Heart left ventricle (tissue), 16 donors: ENCODE measurements around the gene KRT86. TPM values are rescaled to one million over a fixed set of nuclear protein-coding genes. Genes with fewer than 3 reads are reported as not detected.

ENCODE experiments used
- ATAC-seq, 4 donors: fragments of 200-7000 bp; cut with Tn5 transposase; one replicate each; pipeline ENCODE4 v1.9.1; 2020 to 2022; ENCODE audit warnings: moderate library complexity in 4 of 4, mild to moderate bottlenecking in 3 of 4, moderate number of reproducible peaks in 1 of 4
- DNase-seq, 5 donors: peaks; one replicate each; pipeline ENCODE4 v3.0.0-alpha.2; 2020
- H3K27ac ChIP-seq, 12 donors: fragments of 200-600 bp; sonication (generic) in 4 of 12; one replicate each; pipeline versions ENCODE4 v1.5.0 to v1.8.0; 2016 to 2022; ENCODE audit warnings: mild to moderate bottlenecking in 2 of 12
- H3K27me3 ChIP-seq, 9 donors: fragments of 200-600 bp; sonication (generic) in 2 of 9; one replicate each; pipeline versions ENCODE4 v1.5.1 to v1.8.0; 2016 to 2022; ENCODE audit warnings: mild to moderate bottlenecking in 3 of 9
- H3K36me3 ChIP-seq, 9 donors: fragments of 200-600 bp; sonication (generic) in 2 of 9; one replicate each; pipeline versions ENCODE4 v1.5.0 to v1.8.0; 2018 to 2022; ENCODE audit warnings: mild to moderate bottlenecking in 2 of 9
- H3K4me1 ChIP-seq, 12 donors: fragments of 200-600 bp; sonication (generic) in 4 of 12; one replicate each; pipeline versions ENCODE4 v1.5.0 to v1.8.0; 2016 to 2022; ENCODE audit warnings: mild to moderate bottlenecking in 3 of 12
- H3K4me3 ChIP-seq, 12 donors: fragments of 200-600 bp; sonication (generic) in 4 of 12; one replicate each; pipeline versions ENCODE4 v1.5.0 to v1.8.0; 2017 to 2022; ENCODE audit warnings: mild to moderate bottlenecking in 9 of 12, moderate library complexity in 4 of 12
- H3K9me3 ChIP-seq, 12 donors: fragments of 200-600 bp; sonication (generic) in 4 of 12; one replicate each; pipeline versions ENCODE4 v1.5.0 to v1.8.0; 2016 to 2022; ENCODE audit warnings: mild to moderate bottlenecking in 1 of 12
- CTCF ChIP-seq, 12 donors: fragments of 200-600 bp; sonication (generic) in 4 of 12; IDR thresholded peaks; one replicate each; pipeline versions ENCODE4 v1.5.0 to v1.8.0; 2018 to 2022; ENCODE audit warnings: antibody characterized with exemption in 12 of 12, mild to moderate bottlenecking in 5 of 12
- POLR2A ChIP-seq, 2 donors: fragments of 450-650 bp; IDR thresholded peaks; one replicate each; pipeline ENCODE4 v1.6.1; 2017; ENCODE audit warnings: antibody characterized with exemption in 2 of 2, mild to moderate bottlenecking in 2 of 2, moderate library complexity in 2 of 2
- WGBS, 4 donors: extraction: QIAGEN DNeasy Blood & Tissue Kit in 2 of 4; methylation state at CpG; one replicate each; pipeline versions ENCODE4 v1.1.5 to v1.1.7; 2013 to 2018; 5-methylcytosine and 5-hydroxymethylcytosine counted together
- intact Hi-C, 10 donors: fragments of 100-400 bp; cut with DNase I; formaldehyde crosslinking; loops; one replicate each; pipeline versions ENCODE4 v1.11.1 to v1.14.2; 2022
- polyA plus RNA-seq, 2 donors: library from polyadenylated mRNA; stranded (reverse); fragments of 200-250 nt; gene quantifications; one replicate each; pipeline ENCODE4 v1.2.3, GENCODE V29; 2013
- total RNA-seq, 9 donors: library from RNA; depleted of rRNA in 2 of 9; stranded (reverse); fragments of >200 nt in 2 of 9; fragmentation: NEBNext Ultra II Directional in 3 of 9; extraction: Animal tissue kit (Norgen Biotek cat#: 25700) in 3 of 9; gene quantifications; one replicate each; pipeline versions ENCODE4 v1.1.0 to v1.2.4, GENCODE V29; 2016 to 2023
- donor health status: ischemic (EF 13 %, LVEDD 7.1; RV severe dilation, severe dysfunction).
- donor health status: healthy with polysubstance abuse.
- donor health status: DM: no; HTN: yes; CAD: no.
- donor health status: DM: no; HTN: no; CAD: no.
- donor health status: ischemic (EF 25% LVEDD 6.9; RV normal size, moderate dysfunction).
- donor health status: ischemic (EF 25% LVEDD 5.7; RV mildly dilated, moderate dysfunction).
- donor health status: healthy.
- donor health status: DM: yes; HTN: yes; CAD: no.
- donor health status: ischemic (EF 35%, LVEDD 5.7; RV mildly dilated, moderate dysfunction).
- donor health status: nonischemic (EF 11% LVEDD 7.7; RV severe dilation, severe dysfunction).
- donor health status: DM: yes; HTN: yes; CAD: no.
- donor health status: PGD.
- donor health status: ischemic (EF 29% LVEDD 5.4; RV normal size, mild dysfunction).
- donor health status: nonischemic (EF 23%, LVEDD 6.1; RV moderate dilation, normal function).

The KRT86 gene
- total and polyA plus RNA-seq, 11 donors: not detected

- no peak overlapping the region for H3K27ac ChIP-seq
- no peaks in the 10 kb centered on the region for H3K9me3 ChIP-seq
- no peaks in the 10 kb centered on the region for H3K36me3 ChIP-seq
- WGBS, 4 donors: 92 to 94% (median 93%) methylated on average over 8 of the region's 8 CpGs
- H3K4me3 ChIP-seq: no peak overlapping the region
- no peak for ATAC-seq
- intact Hi-C loops: no loop called here
- H3K27me3 ChIP-seq: peaks cover 0 to 47% (median 2%) of the 10 kb centered on the region in 9 donors
- H3K4me1 ChIP-seq: peaks cover 0 to 8% (median 0%) of the 10 kb centered on the region in 12 donors
- no peak for DNase-seq
- TF ChIP-seq CTCF (IDR thresholded peaks at IDR 0.05): no peak
- no peak for TF ChIP-seq POLR2A (IDR thresholded peaks at IDR 0.05)
Observed at GRCh38 chr12:52355176-52355575, 80.7 kb downstream of the KRT86 start.

- intact Hi-C loops: no loop called here
- Histone ChIP-seq H3K27me3 (peaks cover 0 to 47% (median 2%) of the 10 kb centered on the region in 9 donors), H3K9me3 (no peaks in the 10 kb centered on the region), H3K36me3 (no peaks in the 10 kb centered on the region), H3K4me1 (peaks cover 0 to 7% (median 0%) of the 10 kb centered on the region in 12 donors), H3K4me3 (no peak overlapping the region), H3K27ac (no peak overlapping the region)
- ATAC-seq (no peak), DNase-seq (no peak)
- TF ChIP-seq CTCF (IDR thresholded peaks at IDR 0.05): no peak
- no peak for TF ChIP-seq POLR2A (IDR thresholded peaks at IDR 0.05)
- 89 to 94% (median 92%) methylated on average over 56 of the region's 56 CpGs for WGBS, 4 donors
Observed at GRCh38 chr12:52356031-52356761, 81.8 kb downstream of the KRT86 start.

- DNase-seq: no peak
- Histone ChIP-seq H3K4me1 (no peaks in the 10 kb centered on the region), H3K9me3 (no peaks in the 10 kb centered on the region), H3K36me3 (no peaks in the 10 kb centered on the region), H3K4me3 (no peak overlapping the region), H3K27me3 (peaks cover 0 to 47% (median 2%) of the 10 kb centered on the region in 9 donors), H3K27ac (no peak overlapping the region)
- no peak for ATAC-seq
- WGBS, 4 donors: 88 to 94% (median 90%) methylated on average over 18 to 20 of the region's 20 CpGs
- no peak for TF ChIP-seq CTCF (IDR thresholded peaks at IDR 0.05)
- no peak for TF ChIP-seq POLR2A (IDR thresholded peaks at IDR 0.05)
- intact Hi-C loops: no loop called here
Observed at GRCh38 chr12:52356762-52357580, 82.5 kb downstream of the KRT86 start.

Other genes starting within 250 kb of the KRT86 start
- gene NR4A1, start 223.2 kb upstream of the KRT86 start, total RNA-seq: 100 to 1,000 TPM in 2 of 9 donors, 10 to 100 TPM in 7; 22.0 to 140 (median 42.0) TPM
- 10 to 100 TPM; 59.5 to 66.3 TPM for gene NR4A1, start 223.2 kb upstream of the KRT86 start, polyA plus RNA-seq
- gene ATG101, start 204.7 kb upstream of the KRT86 start, total RNA-seq: 10 to 100 TPM; 18.9 to 46.7 (median 24.1) TPM
- 100 to 1,000 TPM in 1 of 2 donors, 10 to 100 TPM in 1; 22.1 to 108 TPM for gene ATG101, start 204.7 kb upstream of the KRT86 start, polyA plus RNA-seq
- under 1 TPM in 3 of 9 donors, not detected in 6; 0.29 to 0.52 (median 0.32) TPM for gene SMIM41, start 194.9 kb upstream of the KRT86 start, total RNA-seq
- gene SMIM41, start 194.9 kb upstream of the KRT86 start, polyA plus RNA-seq: under 1 TPM; 0.08 to 0.65 TPM
- gene KRT80, start 82.6 kb upstream of the KRT86 start, total RNA-seq: 1 to 10 TPM in 2 of 9 donors, under 1 TPM in 5, not detected in 2; 0.15 to 1.2 (median 0.24) TPM
- under 1 TPM; 0.08 to 0.72 TPM for gene KRT80, start 82.6 kb upstream of the KRT86 start, polyA plus RNA-seq
- 10 to 100 TPM in 1 of 9 donors, 1 to 10 TPM in 4, under 1 TPM in 2, not detected in 2; 0.20 to 56.7 (median 3.6) TPM for gene KRT7, start 41.4 kb upstream of the KRT86 start, total RNA-seq
- under 1 TPM in 1 of 2 donors, not detected in 1; 0.76 TPM for gene KRT7, start 41.4 kb upstream of the KRT86 start, polyA plus RNA-seq
- not detected for gene KRT81, start 16.9 kb downstream of the KRT86 start, total RNA-seq
- not detected for gene KRT81, start 16.9 kb downstream of the KRT86 start, polyA plus RNA-seq
- gene KRT83, start 46.8 kb downstream of the KRT86 start, total RNA-seq: not detected
- not detected for gene KRT83, start 46.8 kb downstream of the KRT86 start, polyA plus RNA-seq
- not detected for gene KRT85, start 92.8 kb downstream of the KRT86 start, total RNA-seq
- not detected for gene KRT85, start 92.8 kb downstream of the KRT86 start, polyA plus RNA-seq
- gene KRT84, start 111.0 kb downstream of the KRT86 start, total RNA-seq: not detected
- not detected for gene KRT84, start 111.0 kb downstream of the KRT86 start, polyA plus RNA-seq
- not detected for gene KRT82, start 131.7 kb downstream of the KRT86 start, total RNA-seq
- gene KRT82, start 131.7 kb downstream of the KRT86 start, polyA plus RNA-seq: not detected
- not detected for gene KRT75, start 159.7 kb downstream of the KRT86 start, total RNA-seq
- gene KRT75, start 159.7 kb downstream of the KRT86 start, polyA plus RNA-seq: not detected
- gene KRT6B, start 177.5 kb downstream of the KRT86 start, total RNA-seq: not detected
- not detected for gene KRT6B, start 177.5 kb downstream of the KRT86 start, polyA plus RNA-seq
- gene KRT6C, start 199.2 kb downstream of the KRT86 start, total RNA-seq: not detected
- not detected for gene KRT6C, start 199.2 kb downstream of the KRT86 start, polyA plus RNA-seq
- gene KRT6A, start 218.6 kb downstream of the KRT86 start, total RNA-seq: under 1 TPM in 1 of 9 donors, not detected in 8; 0.11 TPM
- under 1 TPM in 1 of 2 donors, not detected in 1; 0.03 TPM for gene KRT6A, start 218.6 kb downstream of the KRT86 start, polyA plus RNA-seq
- 1 to 10 TPM in 1 of 9 donors, not detected in 8; 3.4 TPM for gene KRT5, start 245.7 kb downstream of the KRT86 start, total RNA-seq
- under 1 TPM in 1 of 2 donors, not detected in 1; 0.40 TPM for gene KRT5, start 245.7 kb downstream of the KRT86 start, polyA plus RNA-seq